GM19023 (cell line): ENCODE measurements around the gene MOCOS.
"Not testable (repeated sequence)": the region's sequence is repeated elsewhere in the genome, so short reads cannot be mapped to it uniquely, and the experiment has no call there.

ENCODE experiments used
- ATAC-seq: cut with Tn5 transposase; IDR thresholded peaks from one replicate; pipeline ENCODE4 v1.9.1; 2021; ENCODE audit warnings: mild to moderate bottlenecking, moderate library complexity; ENCODE audit not compliant: unreplicated experiment

Gene MOCOS

DNA sequence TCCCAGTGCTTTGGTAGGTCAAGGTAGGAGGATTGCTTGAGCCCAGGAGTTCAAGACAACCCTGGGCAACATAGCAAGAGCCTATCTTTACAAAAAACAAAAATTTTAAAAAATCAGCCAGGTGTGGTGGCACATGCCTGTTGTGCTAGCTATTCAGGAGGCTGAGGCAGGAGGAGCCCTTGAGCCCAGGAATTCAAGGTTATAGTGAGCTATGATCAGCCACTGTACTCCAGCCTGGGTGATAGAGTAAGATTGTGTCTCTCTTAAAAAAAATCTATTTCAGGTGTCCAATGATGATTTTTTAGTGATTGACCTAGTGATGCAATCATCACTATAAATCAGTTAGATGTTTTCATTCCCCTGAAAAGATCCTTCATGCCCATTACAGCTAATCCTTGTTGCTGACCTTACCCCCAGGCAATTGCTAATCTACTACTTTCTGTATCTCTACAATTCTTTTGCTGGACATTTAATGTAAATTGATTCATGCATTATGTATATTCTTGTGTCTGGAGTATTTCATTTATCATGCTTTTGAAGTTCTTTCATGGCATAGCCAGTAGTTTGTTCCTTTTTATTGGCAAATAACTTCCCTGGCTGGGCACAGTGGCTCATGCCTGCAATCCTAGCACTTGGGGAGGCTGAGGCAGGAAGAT is 10.3 kb downstream of the MOCOS start:
- ATAC-seq: no peak

GRCh38 chr18:36199691-36200295 is 12.5 kb downstream of the MOCOS start:
- ATAC-seq: no peak

- ATAC-seq: no peak
Observed at GRCh38 chr18:36200354-36200771, 13.1 kb downstream of the MOCOS start.

- no peak for ATAC-seq
Observed at GRCh38 chr18:36201765-36202164, 14.5 kb downstream of the MOCOS start.

GRCh38 chr18:36203360-36203895 is 16.1 kb downstream of the MOCOS start:
- no peak for ATAC-seq

GRCh38 chr18:36205166-36205565 is 17.9 kb downstream of the MOCOS start:
- no peak for ATAC-seq

GRCh38 chr18:36207303-36207702 is 20.0 kb downstream of the MOCOS start:
- ATAC-seq: no peak

- ATAC-seq: not testable (repeated sequence)
Observed at GRCh38 chr18:36207969-36208368, 20.7 kb downstream of the MOCOS start.

- ATAC-seq: no peak
Observed at GRCh38 chr18:36211612-36212065, 24.3 kb downstream of the MOCOS start.

- ATAC-seq: no peak
Observed at GRCh38 chr18:36212301-36213171, 25.2 kb downstream of the MOCOS start.

- no peak for ATAC-seq
Observed at GRCh38 chr18:36214811-36215210, 27.5 kb downstream of the MOCOS start.

DNA sequence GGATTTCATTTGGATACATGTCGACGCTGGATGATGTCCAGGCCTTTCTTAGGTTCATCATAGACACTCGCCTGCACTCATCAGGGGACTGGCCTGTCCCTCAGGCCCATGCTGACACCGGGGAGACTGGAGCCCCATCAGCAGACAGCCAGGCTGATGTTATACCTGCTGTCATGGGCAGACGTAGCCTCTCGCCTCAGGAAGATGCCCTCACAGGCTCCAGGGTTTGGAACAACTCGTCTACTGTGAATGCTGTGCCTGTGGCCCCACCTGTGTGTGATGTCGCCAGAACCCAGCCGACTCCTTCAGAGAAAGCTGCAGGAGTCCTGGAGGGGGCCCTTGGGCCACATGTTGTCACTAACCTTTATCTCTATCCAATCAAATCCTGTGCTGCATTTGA is 28.3 kb downstream of the MOCOS start:
- ATAC-seq: no peak

DNA sequence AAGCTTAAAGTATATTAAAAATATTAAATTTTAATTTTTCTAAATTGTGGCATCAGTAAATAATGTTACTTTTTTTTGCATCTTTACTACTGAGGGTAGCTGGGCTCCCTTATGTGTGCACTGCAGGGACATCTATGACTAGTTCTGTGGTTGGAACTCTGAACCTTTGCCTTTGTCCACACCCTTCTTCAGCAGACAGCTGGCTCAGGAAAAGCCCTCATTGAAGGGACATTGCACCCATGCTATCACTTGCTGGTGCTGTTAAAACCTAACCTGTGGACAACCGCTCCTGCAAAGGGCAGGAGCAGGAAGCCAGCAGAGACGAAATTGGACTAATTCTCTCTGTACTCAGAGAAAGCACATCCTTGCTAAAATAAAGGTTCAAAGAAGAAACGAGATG is 30.1 kb downstream of the MOCOS start:
- no peak for ATAC-seq

- ATAC-seq: no peak
Observed at GRCh38 chr18:36229188-36229587, 41.9 kb downstream of the MOCOS start.

- not testable (repeated sequence) for ATAC-seq
Observed at GRCh38 chr18:36240510-36240909, 53.2 kb downstream of the MOCOS start.

DNA sequence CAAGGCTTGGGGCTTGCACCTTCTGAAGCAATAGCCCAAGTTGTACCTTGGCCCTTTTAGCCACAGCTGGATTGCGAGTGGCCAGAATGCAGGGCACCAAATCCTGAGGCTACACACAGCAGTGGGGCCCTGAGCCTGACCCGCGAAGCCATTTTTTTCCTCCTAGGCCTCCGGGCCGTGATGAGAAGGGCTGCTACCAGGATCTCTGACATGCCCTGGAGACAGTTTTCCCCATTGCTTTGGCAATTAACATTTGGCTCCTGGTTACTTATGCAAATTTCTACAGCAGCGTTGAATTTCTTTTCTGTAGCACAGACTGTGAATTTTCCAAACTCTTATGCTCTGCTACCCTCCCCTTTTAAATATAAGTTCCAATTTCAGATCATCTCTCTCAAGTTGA is 54.5 kb downstream of the MOCOS start:
- ATAC-seq: no peak

GRCh38 chr18:36247036-36247435 is 59.7 kb downstream of the MOCOS start:
- ATAC-seq: no peak

GRCh38 chr18:36249392-36249791 is 62.1 kb downstream of the MOCOS start:
- ATAC-seq: peak; percentile 54

DNA sequence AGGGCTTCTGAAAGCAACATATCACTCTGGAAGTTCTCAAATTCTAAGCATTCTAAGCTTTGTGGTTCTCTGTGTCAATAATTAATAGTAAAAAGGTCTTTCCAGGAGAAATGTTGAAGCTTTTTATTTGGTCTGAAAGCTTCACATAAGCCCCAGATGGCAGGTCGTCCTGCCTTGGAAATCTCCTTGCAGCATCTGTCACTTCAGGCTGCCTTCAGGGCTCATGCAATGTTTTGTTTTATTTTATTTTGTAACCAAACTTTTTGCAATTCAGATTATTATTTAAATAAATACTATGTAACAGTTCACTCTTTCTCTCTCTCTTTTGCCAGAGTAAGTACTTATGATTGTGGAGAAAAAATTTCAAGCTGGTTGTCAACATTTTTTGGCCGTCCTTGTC is 63.5 kb downstream of the MOCOS start:
- ATAC-seq: no peak

- ATAC-seq: no peak
Observed at GRCh38 chr18:36255072-36255698, 67.9 kb downstream of the MOCOS start.

GRCh38 chr18:36256094-36256493 is 68.8 kb downstream of the MOCOS start:
- ATAC-seq: no peak
